ENCODE measurements around the gene PRDM1. TPM values are rescaled to one million over a fixed set of nuclear protein-coding genes. Genes with fewer than 3 reads are reported as not detected.

The PRDM1 gene
- total RNA-seq, 1 experiment from 2014 or later, result 0.11 TPM

GRCh38 chr6:106120006-106120405 is 33.9 kb downstream of the PRDM1 start:
- no peak overlapping the region for H3K4me2 ChIP-seq (ENCODE audit: low read depth, low read length, poor library complexity, severe bottlenecking)

GRCh38 chr6:106120406-106120805 is 34.3 kb downstream of the PRDM1 start:
- no peaks in the 10 kb centered on the region for H3K9me3 ChIP-seq (ENCODE audit: low read length)
- no peaks in the 10 kb centered on the region for H3K4me1 ChIP-seq (ENCODE audit: low read length)
- H4K20me1 ChIP-seq (ENCODE audit: insufficient read depth, low read depth, low read length), result no peaks in the 10 kb centered on the region
- no peak overlapping the region for H3K4me2 ChIP-seq (ENCODE audit: low read depth, low read length, poor library complexity, severe bottlenecking)
- H3K27ac ChIP-seq (ENCODE audit: low read length), result no peak overlapping the region
- H3K27me3 ChIP-seq (ENCODE audit: low read length), result no peaks in the 10 kb centered on the region
- no peak overlapping the region for H3K9ac ChIP-seq (ENCODE audit: low read length)
- H2AFZ ChIP-seq (ENCODE audit: low read length), result no peak overlapping the region
- no peaks in the 10 kb centered on the region for H3K79me2 ChIP-seq (ENCODE audit: low read length)
- H3K9me2 ChIP-seq (replicated peaks; ENCODE audit: insufficient read depth, low read length), result no peaks in the 10 kb centered on the region
- H3K36me3 ChIP-seq (ENCODE audit: insufficient read depth, low read length), result no peaks in the 10 kb centered on the region
- DNase-seq, result no peak
- H3K4me3 ChIP-seq (ENCODE audit: low read length), result no peak overlapping the region

More at GRCh38 chr6:106120006-106120405, 33.9 kb downstream of the PRDM1 start:
- no peak overlapping the region for H2AFZ ChIP-seq (ENCODE audit: low read length)
- H3K4me1 ChIP-seq (ENCODE audit: low read length), result no peaks in the 10 kb centered on the region
- no peaks in the 10 kb centered on the region for H3K79me2 ChIP-seq (ENCODE audit: low read length)
- H3K27me3 ChIP-seq (ENCODE audit: low read length), result no peaks in the 10 kb centered on the region
- no peak for DNase-seq
- H3K9me3 ChIP-seq (ENCODE audit: low read length), result no peaks in the 10 kb centered on the region
- H3K9me2 ChIP-seq (replicated peaks; ENCODE audit: insufficient read depth, low read length), result no peaks in the 10 kb centered on the region
- no peak overlapping the region for H3K9ac ChIP-seq (ENCODE audit: low read length)
- H3K36me3 ChIP-seq (ENCODE audit: insufficient read depth, low read length), result no peaks in the 10 kb centered on the region
- no peak overlapping the region for H3K4me3 ChIP-seq (ENCODE audit: low read length)
- no peaks in the 10 kb centered on the region for H4K20me1 ChIP-seq (ENCODE audit: insufficient read depth, low read depth, low read length)
- no peak overlapping the region for H3K27ac ChIP-seq (ENCODE audit: low read length)

- Histone ChIP-seq H3K9me3 (ENCODE audit: low read length) (no peaks in the 10 kb centered on the region), H3K36me3 (ENCODE audit: insufficient read depth, low read length) (no peaks in the 10 kb centered on the region), H4K20me1 (ENCODE audit: insufficient read depth, low read depth, low read length) (no peaks in the 10 kb centered on the region), H2AFZ (ENCODE audit: low read length) (no peak overlapping the region), H3K79me2 (ENCODE audit: low read length) (no peaks in the 10 kb centered on the region), H3K4me1 (ENCODE audit: low read length) (peaks cover 7% of the 10 kb centered on the region), H3K9ac (ENCODE audit: low read length) (no peak overlapping the region), H3K4me3 (ENCODE audit: low read length) (no peak overlapping the region), H3K27ac (ENCODE audit: low read length) (no peak overlapping the region), H3K4me2 (ENCODE audit: low read depth, low read length, poor library complexity, severe bottlenecking) (no peak overlapping the region), H3K27me3 (ENCODE audit: low read length) (no peaks in the 10 kb centered on the region), H3K9me2 (replicated peaks; ENCODE audit: insufficient read depth, low read length) (no peaks in the 10 kb centered on the region)
- no peak for DNase-seq
These were observed 36.3 kb downstream of the PRDM1 start for GRCh38 chr6:106122306-106122918.

GRCh38 chr6:106122938-106123656 is 37.0 kb downstream of the PRDM1 start:
- Histone ChIP-seq H3K4me1 (ENCODE audit: low read length) (peaks cover 7% of the 10 kb centered on the region), H2AFZ (ENCODE audit: low read length) (no peak overlapping the region), H3K9me3 (ENCODE audit: low read length) (no peaks in the 10 kb centered on the region), H3K4me3 (ENCODE audit: low read length) (no peak overlapping the region), H4K20me1 (ENCODE audit: insufficient read depth, low read depth, low read length) (no peaks in the 10 kb centered on the region), H3K36me3 (ENCODE audit: insufficient read depth, low read length) (no peaks in the 10 kb centered on the region), H3K9me2 (replicated peaks; ENCODE audit: insufficient read depth, low read length) (no peaks in the 10 kb centered on the region), H3K79me2 (ENCODE audit: low read length) (no peaks in the 10 kb centered on the region), H3K27me3 (ENCODE audit: low read length) (no peaks in the 10 kb centered on the region), H3K27ac (ENCODE audit: low read length) (no peak overlapping the region), H3K4me2 (ENCODE audit: low read depth, low read length, poor library complexity, severe bottlenecking) (no peak overlapping the region), H3K9ac (ENCODE audit: low read length) (no peak overlapping the region)
- no peak for DNase-seq

- Histone ChIP-seq H4K20me1 (ENCODE audit: insufficient read depth, low read depth, low read length) (no peaks in the 10 kb centered on the region), H3K4me2 (ENCODE audit: low read depth, low read length, poor library complexity, severe bottlenecking) (no peak overlapping the region), H3K4me3 (ENCODE audit: low read length) (no peak overlapping the region), H3K27me3 (ENCODE audit: low read length) (no peaks in the 10 kb centered on the region), H3K9me3 (ENCODE audit: low read length) (no peaks in the 10 kb centered on the region), H2AFZ (ENCODE audit: low read length) (no peak overlapping the region), H3K36me3 (ENCODE audit: insufficient read depth, low read length) (no peaks in the 10 kb centered on the region), H3K9me2 (replicated peaks; ENCODE audit: insufficient read depth, low read length) (no peaks in the 10 kb centered on the region), H3K79me2 (ENCODE audit: low read length) (no peaks in the 10 kb centered on the region), H3K27ac (ENCODE audit: low read length) (no peak overlapping the region), H3K4me1 (ENCODE audit: low read length) (peaks cover 7% of the 10 kb centered on the region), H3K9ac (ENCODE audit: low read length) (no peak overlapping the region)
- DNase-seq, result no peak
These were observed 37.9 kb downstream of the PRDM1 start for GRCh38 chr6:106124015-106124414.

- H2AFZ ChIP-seq (ENCODE audit: low read length), result no peak overlapping the region
- H3K9ac ChIP-seq (ENCODE audit: low read length), result no peak overlapping the region
- H3K4me1 ChIP-seq (ENCODE audit: low read length), result peaks cover 14% of the 10 kb centered on the region
- H3K9me2 ChIP-seq (replicated peaks; ENCODE audit: insufficient read depth, low read length), result no peaks in the 10 kb centered on the region
- no peak overlapping the region for H3K4me2 ChIP-seq (ENCODE audit: low read depth, low read length, poor library complexity, severe bottlenecking)
- H3K9me3 ChIP-seq (ENCODE audit: low read length), result no peaks in the 10 kb centered on the region
- H3K36me3 ChIP-seq (ENCODE audit: insufficient read depth, low read length), result no peaks in the 10 kb centered on the region
- no peaks in the 10 kb centered on the region for H3K79me2 ChIP-seq (ENCODE audit: low read length)
- no peak overlapping the region for H3K4me3 ChIP-seq (ENCODE audit: low read length)
- no peak for DNase-seq
- no peaks in the 10 kb centered on the region for H3K27me3 ChIP-seq (ENCODE audit: low read length)
- H3K27ac ChIP-seq (ENCODE audit: low read length), result no peak overlapping the region
- H4K20me1 ChIP-seq (ENCODE audit: insufficient read depth, low read depth, low read length), result no peaks in the 10 kb centered on the region
These were observed 38.6 kb downstream of the PRDM1 start for GRCh38 chr6:106124437-106125430.

- peak overlapping the region; percentile 39; the same call in 1 of the 2 replicates for H2AFZ ChIP-seq (ENCODE audit: low read length)
These were observed 39.8 kb downstream of the PRDM1 start for GRCh38 chr6:106125925-106126435.

More at GRCh38 chr6:106125925-106126435, 39.8 kb downstream of the PRDM1 start:
- no peaks in the 10 kb centered on the region for H4K20me1 ChIP-seq (ENCODE audit: insufficient read depth, low read depth, low read length)
- no peaks in the 10 kb centered on the region for H3K9me3 ChIP-seq (ENCODE audit: low read length)
- no peaks in the 10 kb centered on the region for H3K9me2 ChIP-seq (replicated peaks; ENCODE audit: insufficient read depth, low read length)
- H3K79me2 ChIP-seq (ENCODE audit: low read length), result no peaks in the 10 kb centered on the region
- no peaks in the 10 kb centered on the region for H3K27me3 ChIP-seq (ENCODE audit: low read length)
- H3K36me3 ChIP-seq (ENCODE audit: insufficient read depth, low read length), result no peaks in the 10 kb centered on the region
- H3K4me3 ChIP-seq (ENCODE audit: low read length), result peak overlapping the region; percentile 48
- DNase-seq, result no peak
- H3K27ac ChIP-seq (ENCODE audit: low read length), result no peak overlapping the region
- no peak overlapping the region for H3K9ac ChIP-seq (ENCODE audit: low read length)
- peaks cover 20% of the 10 kb centered on the region for H3K4me1 ChIP-seq (ENCODE audit: low read length)
- H3K4me2 ChIP-seq (ENCODE audit: low read depth, low read length, poor library complexity, severe bottlenecking), result peak overlapping the region; percentile 60
